Liver (tissue), 9 donors: ENCODE data around the gene SPSB2. TPM values are rescaled to one million over a fixed set of nuclear protein-coding genes. Genes with fewer than 3 reads are reported as not detected.

Experiments used
- DNase-seq: peaks from one replicate; pipeline ENCODE4 v3.0.0-alpha.2; 2017; ENCODE audit warnings: low spot score
- H3K27ac ChIP-seq, 2 donors: one replicate each; pipeline ENCODE4 v1.7.0; 2013; ENCODE audit warnings: inconsistent platforms in 2 of 2, low read length in 2 of 2, control low read depth in 1 of 2, low read depth in 1 of 2, mild to moderate bottlenecking in 1 of 2
- H3K27me3 ChIP-seq, 4 donors: one replicate each; pipeline versions ENCODE4 v1.6.1 to v1.7.0; 2013; ENCODE audit warnings: low read length in 3 of 4, inconsistent platforms in 1 of 4, mild to moderate bottlenecking in 1 of 4, moderate library complexity in 1 of 4; ENCODE audit not compliant: control insufficient read depth in 4 of 4, insufficient read depth in 4 of 4
- H3K36me3 ChIP-seq, 4 donors: one replicate each; pipeline versions ENCODE4 v1.6.1 to v1.7.0; 2013; ENCODE audit warnings: low read length in 3 of 4, mild to moderate bottlenecking in 3 of 4, low read depth in 1 of 4, moderate library complexity in 1 of 4; ENCODE audit not compliant: control insufficient read depth in 4 of 4, insufficient read depth in 3 of 4
- H3K4me1 ChIP-seq, 4 donors: one replicate each; pipeline versions ENCODE4 v1.6.1 to v1.7.0; 2013; ENCODE audit warnings: low read length in 3 of 4, mild to moderate bottlenecking in 3 of 4, moderate library complexity in 1 of 4; ENCODE audit not compliant: control insufficient read depth in 4 of 4, insufficient read depth in 4 of 4
- H3K4me3 ChIP-seq, 3 donors: one replicate each; pipeline versions ENCODE4 v1.6.1 to v1.7.0; 2013; ENCODE audit warnings: low read length in 3 of 3, control low read depth in 1 of 3, low read depth in 1 of 3, mild to moderate bottlenecking in 1 of 3
- H3K9ac ChIP-seq, 2 donors: one replicate each; pipeline ENCODE4 v1.7.0; 2013; ENCODE audit warnings: low read length in 2 of 2, mild to moderate bottlenecking in 2 of 2, moderate library complexity in 2 of 2, control low read depth in 1 of 2, low read depth in 1 of 2
- H3K9me3 ChIP-seq, 4 donors: one replicate each; pipeline versions ENCODE4 v1.6.1 to v1.7.0; 2013; ENCODE audit warnings: low read length in 3 of 4; ENCODE audit not compliant: control insufficient read depth in 4 of 4
- ATF3 ChIP-seq: IDR thresholded peaks from 2 replicates; pipeline ENCODE4 v1.6.1; 2016; ENCODE audit warnings: antibody characterized with exemption
- CTCF ChIP-seq: fragments of 150-350 bp; IDR thresholded peaks from 2 replicates; pipeline ENCODE4 v1.5.1; 2017; ENCODE audit warnings: improper control_type of control experiment, low read depth, low read length; ENCODE audit not compliant: missing input control
- EGR1 ChIP-seq, 2 donors: IDR thresholded peaks; 2 replicates each; pipeline ENCODE4 v1.6.1; 2016 to 2018; ENCODE audit warnings: antibody characterized with exemption in 2 of 2, low read depth in 2 of 2
- FOXA1 ChIP-seq: IDR thresholded peaks from 2 replicates; pipeline ENCODE4 v1.6.1; 2016; ENCODE audit warnings: antibody characterized with exemption
- FOXA2 ChIP-seq: IDR thresholded peaks from 2 replicates; pipeline ENCODE4 v1.6.1; 2016; ENCODE audit warnings: antibody characterized with exemption
- GABPA ChIP-seq, 2 donors: IDR thresholded peaks in 1 of 2; conservative IDR thresholded peaks in 1 of 2; 2 replicates each; pipeline ENCODE4 v1.6.1; 2016; ENCODE audit warnings: antibody characterized with exemption in 2 of 2, mild to moderate bottlenecking in 1 of 2, moderate library complexity in 1 of 2
- HNF4A ChIP-seq, 2 donors: conservative IDR thresholded peaks; 2 replicates each; pipeline ENCODE4 v1.6.1; 2016; ENCODE audit warnings: antibody characterized with exemption in 2 of 2, mild to moderate bottlenecking in 2 of 2
- HNF4G ChIP-seq: IDR thresholded peaks from 2 replicates; pipeline ENCODE4 v1.6.1; 2016; ENCODE audit warnings: antibody characterized with exemption
- JUND ChIP-seq, 2 donors: IDR thresholded peaks; 2 replicates each; pipeline ENCODE4 v1.6.1; 2016; ENCODE audit warnings: antibody characterized with exemption in 2 of 2
- MAX ChIP-seq: IDR thresholded peaks from 2 replicates; pipeline ENCODE4 v1.6.1; 2016; ENCODE audit warnings: antibody characterized with exemption
- NR2F2 ChIP-seq: IDR thresholded peaks from 2 replicates; pipeline ENCODE4 v1.6.1; 2016; ENCODE audit warnings: antibody characterized with exemption
- RAD21 ChIP-seq, 2 donors: IDR thresholded peaks; 2 replicates each; pipeline ENCODE4 v1.6.1; 2016; ENCODE audit warnings: antibody characterized with exemption in 2 of 2, mild to moderate bottlenecking in 2 of 2
- REST ChIP-seq: IDR thresholded peaks from 2 replicates; pipeline ENCODE4 v1.6.1; 2016; ENCODE audit warnings: antibody characterized with exemption, mild to moderate bottlenecking
- RXRA ChIP-seq, 2 donors: IDR thresholded peaks; 2 replicates each; pipeline ENCODE4 v1.6.1; 2017 to 2018; ENCODE audit warnings: antibody characterized with exemption in 2 of 2, mild to moderate bottlenecking in 1 of 2
- SP1 ChIP-seq: IDR thresholded peaks from 2 replicates; pipeline ENCODE4 v1.6.1; 2018; ENCODE audit warnings: antibody characterized with exemption, mild to moderate bottlenecking
- TAF1 ChIP-seq: conservative IDR thresholded peaks from 2 replicates; pipeline ENCODE4 v1.6.1; 2016; ENCODE audit warnings: antibody characterized with exemption, mild to moderate bottlenecking
- YY1 ChIP-seq: IDR thresholded peaks from 2 replicates; pipeline ENCODE4 v1.6.1; 2016; ENCODE audit warnings: antibody characterized with exemption, mild to moderate bottlenecking
- ZBTB33 ChIP-seq: IDR thresholded peaks from 2 replicates; pipeline ENCODE4 v1.6.1; 2016; ENCODE audit warnings: antibody characterized with exemption
- WGBS: extraction: QIAGEN DNeasy Blood & Tissue Kit; methylation state at CpG from one replicate; pipeline ENCODE4 v1.1.7; 2013; 5-methylcytosine and 5-hydroxymethylcytosine counted together
- polyA plus RNA-seq, 2 donors: library from polyadenylated mRNA; stranded (reverse) in 1 of 2; unstranded in 1 of 2; fragments of 200-250 nt in 1 of 2; fragments of >200 nt in 1 of 2; fragmentation: Nextera tagmentation in 1 of 2; extraction: Ambion mirVana in 1 of 2; gene quantifications; one replicate each; pipeline versions ENCODE4 v1.2.1 to v1.2.3, GENCODE V29; 2013 to 2015
- total RNA-seq, 2 donors: library from RNA; depleted of rRNA; stranded (reverse); fragments of >200 nt; gene quantifications; one replicate each; pipeline ENCODE4 v1.2.3, GENCODE V29; 2014
- donor health status: healthy.
- donor health status: healthy.
- donor health status: healthy.
- donor health status: healthy.
- donor health status: healthy.

SPSB2 gene
- total and polyA plus RNA-seq, 4 donors: 3.2 to 4.6 (median 4.1) TPM

GRCh38 chr12:6827982-6828780 is 44.9 kb downstream of the SPSB2 start, which contains the start of gene P3H3:
P3H3 (plus strand) TSS chr12:6828407; CDS start chr12:6828441, 34 bp downstream.
- Histone ChIP-seq H3K27me3 (peaks cover 0 to 2% (median 0%) of the 10 kb centered on the region in 4 donors), H3K9me3 (no peaks in the 10 kb centered on the region), H3K4me3 (peak within 1 kb of the TSS in 2 of 3 donors; percentile 53 to 62), H3K4me1 (peaks cover 5 to 18% (median 12%) of the 10 kb centered on the region in 4 donors), H3K27ac (no peak within 1 kb of the TSS), H3K36me3 (no peaks in the 10 kb centered on the region), H3K9ac (no peak within 1 kb of the TSS)
- no peak for DNase-seq
- 2% methylated on average over 60 of the region's 60 CpGs for WGBS
- TF ChIP-seq CTCF (no peak), HNF4G (no peak), FOXA1 (no peak), RXRA (IDR thresholded peaks at IDR 0.05) (no peak), EGR1 (IDR thresholded peaks at IDR 0.05; ENCODE audit: low read depth in 2 of 2) (no peak), ATF3 (no peak), YY1 (no peak), TAF1 (no peak), FOXA2 (no peak), SP1 (no peak), JUND (IDR thresholded peaks at IDR 0.05) (no peak), REST (no peak), NR2F2 (no peak), MAX (no peak), HNF4A (conservative IDR thresholded peaks at IDR 0.05) (no peak), GABPA (IDR thresholded peaks at IDR 0.05 in 1 of 2, conservative IDR thresholded peaks at IDR 0.05 in 1 of 2) (no peak), ZBTB33 (no peak), RAD21 (IDR thresholded peaks at IDR 0.05) (no peak)
